HepG2 (cell line): ENCODE data around the gene SRP14.
A peak's percentile ranks its signal among the peaks of the same experiment; 100 is the strongest.

Source experiments
- CTCF ChIP-seq: sonication (generic); formaldehyde crosslinking; IDR thresholded peaks from 2 replicates; pipeline ENCODE4 v1.5.0; 2020; ENCODE audit warnings: mild to moderate bottlenecking, missing genetic modification reagents, moderate library complexity
- HDAC2 ChIP-seq: sonication (generic); formaldehyde crosslinking; IDR thresholded peaks from 2 replicates; pipeline ENCODE4 v1.4.0; 2020; ENCODE audit warnings: missing genetic modification reagents
- JARID2 ChIP-seq: sonication (generic); formaldehyde crosslinking; IDR thresholded peaks from 2 replicates; pipeline ENCODE4 v1.8.1; 2023; ENCODE audit warnings: missing genetic modification reagents, inconsistent platforms; ENCODE audit not compliant: insufficient replicate concordance
- MTERF4 ChIP-seq: sonication (generic); formaldehyde crosslinking; IDR thresholded peaks from 2 replicates; pipeline ENCODE4 v1.8.0; 2023; ENCODE audit warnings: mild to moderate bottlenecking, missing genetic modification reagents
- NR1H2 ChIP-seq: sonication (generic); formaldehyde crosslinking; IDR thresholded peaks from 2 replicates; pipeline ENCODE4 v1.8.1; 2022; ENCODE audit warnings: low read depth, missing genetic modification reagents, borderline replicate concordance
- RBFOX2 ChIP-seq: fragments of 200-400 bp; formaldehyde crosslinking; IDR thresholded peaks from 2 replicates; pipeline ENCODE4 v1.6.1; 2017; ENCODE audit warnings: low read depth, mild to moderate bottlenecking, low read length
- ZNF362 ChIP-seq: sonication (generic); formaldehyde crosslinking; IDR thresholded peaks from 2 replicates; pipeline ENCODE4 v1.4.0; 2020; ENCODE audit warnings: missing genetic modification reagents, mild to moderate bottlenecking, borderline replicate concordance
- ZNF510 ChIP-seq: sonication (generic); formaldehyde crosslinking; IDR thresholded peaks from 2 replicates; pipeline ENCODE4 v1.4.0; 2020; ENCODE audit warnings: low read depth, mild to moderate bottlenecking, missing genetic modification reagents
- TF ChIP-seq, protein P1 (sequence below): IDR thresholded peaks from 2 replicates; pipeline ENCODE4 v1.6.1; 2018; ENCODE audit warnings: missing genetic modification reagents

- peak; percentile 67 for TF ChIP-seq CTCF
- TF ChIP-seq JARID2 (CRISPR knock-in tag) = no peak
- no peak for TF ChIP-seq HDAC2 (CRISPR knock-in tag)
- no peak for TF ChIP-seq NR1H2 (CRISPR knock-in tag)
- no peak for TF ChIP-seq RBFOX2
- TF ChIP-seq, protein P1, sequence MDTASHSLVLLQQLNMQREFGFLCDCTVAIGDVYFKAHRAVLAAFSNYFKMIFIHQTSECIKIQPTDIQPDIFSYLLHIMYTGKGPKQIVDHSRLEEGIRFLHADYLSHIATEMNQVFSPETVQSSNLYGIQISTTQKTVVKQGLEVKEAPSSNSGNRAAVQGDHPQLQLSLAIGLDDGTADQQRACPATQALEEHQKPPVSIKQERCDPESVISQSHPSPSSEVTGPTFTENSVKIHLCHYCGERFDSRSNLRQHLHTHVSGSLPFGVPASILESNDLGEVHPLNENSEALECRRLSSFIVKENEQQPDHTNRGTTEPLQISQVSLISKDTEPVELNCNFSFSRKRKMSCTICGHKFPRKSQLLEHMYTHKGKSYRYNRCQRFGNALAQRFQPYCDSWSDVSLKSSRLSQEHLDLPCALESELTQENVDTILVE (CRISPR knock-in tag) = no peak
- no peak for TF ChIP-seq ZNF510
- no peak for TF ChIP-seq MTERF4 (CRISPR knock-in tag)
- TF ChIP-seq ZNF362 (CRISPR knock-in tag) = no peak
Measured at GRCh38 chr15:40029979-40030893, 8.7 kb downstream of the SRP14 start.
